Activated CD8-positive, alpha-beta T cell treated with anti-CD3 and anti-CD28 coated beads for 36 hours (primary cell): ENCODE measurements around the gene PLEKHA6. TPM values are rescaled to one million over a fixed set of nuclear protein-coding genes. Genes with fewer than 3 reads are reported as not detected.
A peak's percentile ranks its signal among the peaks of the same experiment; 100 is the strongest.

Experiments used
- ATAC-seq: fragments of 200-7000 bp; cut with Tn5 transposase; one replicate; pipeline ENCODE4 v1.10.0; 2021; ENCODE audit warnings: mild to moderate bottlenecking, moderate library complexity
- CTCF ChIA-PET: fragments of 350-600 bp; sonication (Branson Sonifier 250); formaldehyde crosslinking; loops from one replicate; lab custom pipeline; 2021; ENCODE audit warnings: antibody characterized with exemption; lab: Charles Lee
- POLR2A ChIA-PET: fragments of 350-600 bp; sonication (Branson Sonifier 250); formaldehyde crosslinking; loops from one replicate; lab custom pipeline; 2021; ENCODE audit warnings: antibody characterized with exemption; lab: Charles Lee
- DNase-seq: peaks from one replicate; pipeline ENCODE4 v3.0.0-alpha.2; 2020
- H3K27ac Mint-ChIP-seq: one replicate; pipeline ENCODE4 v1.8.0; 2021; ENCODE audit warnings: mild to moderate bottlenecking, mixed read lengths
- H3K27me3 Mint-ChIP-seq: one replicate; pipeline ENCODE4 v1.8.0; 2021; ENCODE audit warnings: mixed read lengths
- H3K36me3 Mint-ChIP-seq: one replicate; pipeline ENCODE4 v1.8.0; 2021; ENCODE audit warnings: low read depth, mixed read lengths
- H3K4me1 Mint-ChIP-seq: one replicate; pipeline ENCODE4 v1.8.0; 2021; ENCODE audit warnings: low read depth, mixed read lengths
- H3K4me3 Mint-ChIP-seq: one replicate; pipeline ENCODE4 v1.8.0; 2021; ENCODE audit warnings: mild to moderate bottlenecking, moderate library complexity, mixed read lengths
- H3K9me3 Mint-ChIP-seq: one replicate; pipeline ENCODE4 v1.8.0; 2021; ENCODE audit warnings: mixed read lengths
- CTCF ChIP-seq: fragments of 200-600 bp; IDR thresholded peaks from one replicate; pipeline ENCODE4 v1.8.0; 2022; ENCODE audit warnings: antibody characterized with exemption, mild to moderate bottlenecking
- intact Hi-C: fragments of 100-400 bp; cut with micrococcal nuclease; formaldehyde crosslinking; loops from one replicate; pipeline ENCODE4 v1.10.0; 2022
- total RNA-seq, 2 experiments: library from RNA; stranded (reverse); gene quantifications; one replicate each; pipeline ENCODE4 v1.2.3, GENCODE V29; 2021

Gene PLEKHA6
- total RNA-seq, 2 experiments from 2014 or later, result 3.0 to 3.7 TPM

- no peaks in the 10 kb centered on the region for H3K36me3 Mint-ChIP-seq
- POLR2A ChIA-PET, result no interaction called here
- intact Hi-C loops, result loop anchor here (5.0 kb wide), 1 partner anchor 108 kb away; no protein-coding TSS in a partner anchor
These were observed 585 bp upstream of the PLEKHA6 start for GRCh38 chr1:204360314-204360713.

GRCh38 chr1:204359131-204359473, 627 bp downstream of the PLEKHA6 start:
- Mint-ChIP-seq H3K27me3 (peaks cover 7% of the 10 kb centered on the region), H3K4me3 (no peak overlapping the region), H3K9me3 (no peaks in the 10 kb centered on the region), H3K4me1 (peaks cover 25% of the 10 kb centered on the region), H3K27ac (no peak overlapping the region), H3K36me3 (no peaks in the 10 kb centered on the region)
- no peak for TF ChIP-seq CTCF
- ChIA-PET CTCF (interaction anchor here (1.0 to 9.4 kb wide), 8 partner anchors 8 to 194 kb away, joined by 3 to 142 read pairs (median 8); partner anchors contain the start of genes GOLT1A and REN), POLR2A (no interaction called here)
- ATAC-seq (no peak), DNase-seq (no peak)
- intact Hi-C loops, result no loop called here

More at GRCh38 chr1:204360314-204360713, 585 bp upstream of the PLEKHA6 start:
- H3K27ac Mint-ChIP-seq, result no peak overlapping the region
- ATAC-seq (no peak), DNase-seq (no peak)
- H3K4me1 Mint-ChIP-seq, result peaks cover 38% of the 10 kb centered on the region
- H3K27me3 Mint-ChIP-seq, result peaks cover 7% of the 10 kb centered on the region
- TF ChIP-seq CTCF, result peak; percentile 14
- CTCF ChIA-PET, result interaction anchor here (0.8 to 9.4 kb wide), 10 partner anchors 11 to 195 kb away, joined by 3 to 142 read pairs (median 4); partner anchors contain the start of genes GOLT1A and REN
- no peak overlapping the region for H3K4me3 Mint-ChIP-seq
- H3K9me3 Mint-ChIP-seq, result no peaks in the 10 kb centered on the region

GRCh38 chr1:204358605-204359004, 1.1 kb downstream of the PLEKHA6 start:
- H3K36me3 Mint-ChIP-seq, result no peaks in the 10 kb centered on the region
- no peak overlapping the region for H3K4me3 Mint-ChIP-seq
- intact Hi-C loops, result no loop called here
- H3K27me3 Mint-ChIP-seq, result peaks cover 7% of the 10 kb centered on the region
- no peak for ATAC-seq
- ChIA-PET CTCF (interaction anchor here (1.5 to 9.4 kb wide), 5 partner anchors 40 to 194 kb away, joined by 6 to 142 read pairs (median 10); partner anchors contain the start of genes GOLT1A and REN), POLR2A (no interaction called here)
- H3K9me3 Mint-ChIP-seq, result no peaks in the 10 kb centered on the region
- no peak for DNase-seq
- no peak for TF ChIP-seq CTCF
- no peak overlapping the region for H3K27ac Mint-ChIP-seq
- peaks cover 21% of the 10 kb centered on the region for H3K4me1 Mint-ChIP-seq

GRCh38 chr1:204357551-204358490, 1.9 kb downstream of the PLEKHA6 start:
- H3K4me1 Mint-ChIP-seq, result peaks cover 16% of the 10 kb centered on the region
- H3K27ac Mint-ChIP-seq, result no peak overlapping the region
- DNase-seq (no peak), ATAC-seq (no peak)
- ChIA-PET CTCF (interaction anchor here (1.1 to 9.4 kb wide), 2 partner anchors 12 to 100 kb away, joined by 3 to 142 read pairs; no protein-coding TSS in a partner anchor), POLR2A (no interaction called here)
- H3K4me3 Mint-ChIP-seq, result no peak overlapping the region
- H3K9me3 Mint-ChIP-seq, result no peaks in the 10 kb centered on the region
- TF ChIP-seq CTCF, result no peak
- peaks cover 7% of the 10 kb centered on the region for H3K27me3 Mint-ChIP-seq
- intact Hi-C loops, result no loop called here
- no peaks in the 10 kb centered on the region for H3K36me3 Mint-ChIP-seq

DNA sequence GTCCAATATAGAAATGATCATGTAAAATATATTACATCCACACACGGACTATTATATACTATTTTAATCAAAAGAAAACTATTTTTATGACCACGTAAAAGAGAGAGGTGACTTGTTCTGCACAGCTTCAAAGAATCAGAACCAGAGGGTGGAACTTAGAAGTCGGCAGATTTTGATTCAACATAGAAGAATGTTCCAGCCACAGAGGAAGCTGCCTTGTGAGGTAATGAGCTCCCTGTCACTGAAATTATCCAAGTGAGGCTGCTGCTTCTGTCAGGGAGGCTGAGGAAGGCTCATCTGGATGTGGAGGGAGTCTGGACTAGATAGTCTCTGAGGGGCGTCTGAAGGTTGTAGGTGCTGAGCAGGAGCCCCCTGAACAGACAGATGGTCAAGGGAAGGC, 2.7 kb downstream of the PLEKHA6 start:
- CTCF ChIA-PET, result interaction anchor here (1.1 to 9.4 kb wide), 2 partner anchors 11 to 99 kb away, joined by 3 to 142 read pairs; no protein-coding TSS in a partner anchor
- TF ChIP-seq CTCF, result no peak
- POLR2A ChIA-PET, result no interaction called here
- H3K9me3 Mint-ChIP-seq, result no peaks in the 10 kb centered on the region
- H3K27me3 Mint-ChIP-seq, result peaks cover 7% of the 10 kb centered on the region
- intact Hi-C loops, result no loop called here
- no peak overlapping the region for H3K27ac Mint-ChIP-seq
- no peaks in the 10 kb centered on the region for H3K36me3 Mint-ChIP-seq
- no peak for ATAC-seq
- DNase-seq, result no peak
- H3K4me3 Mint-ChIP-seq, result no peak overlapping the region
- peaks cover 12% of the 10 kb centered on the region for H3K4me1 Mint-ChIP-seq
